Esophagus squamous epithelium (tissue), 5 donors: ENCODE results near the gene SYT1. TPM values are rescaled to one million over a fixed set of nuclear protein-coding genes. Genes with fewer than 3 reads are reported as not detected.

ENCODE experiments used
- DNase-seq: peaks from one replicate; lab custom pipeline; 2025; lab: John Stamatoyannopoulos, UW
- H3K27ac ChIP-seq, 4 donors: fragments of 200-600 bp; sonication (generic); one replicate each; pipeline ENCODE4 v1.5.1; 2016 to 2019; ENCODE audit warnings: mild to moderate bottlenecking in 1 of 4
- H3K27me3 ChIP-seq, 4 donors: fragments of 200-600 bp; sonication (generic); 1 replicate in 3 of 4; 2 replicates in 1 of 4; pipeline versions ENCODE4 v1.5.1 to v1.6.0; 2017 to 2021; ENCODE audit warnings: antibody characterized with exemption in 1 of 4
- H3K36me3 ChIP-seq, 3 donors: fragments of 200-600 bp; sonication (generic); one replicate each; pipeline ENCODE4 v1.5.1; 2016 to 2019
- H3K4me1 ChIP-seq, 3 donors: fragments of 200-600 bp; sonication (generic); one replicate each; pipeline ENCODE4 v1.5.1; 2017 to 2019
- H3K4me3 ChIP-seq, 4 donors: fragments of 200-600 bp; sonication (generic); 1 replicate in 3 of 4; 2 replicates in 1 of 4; pipeline ENCODE4 v1.5.1; 2016 to 2019; ENCODE audit warnings: mild to moderate bottlenecking in 2 of 4, moderate library complexity in 1 of 4
- H3K9me3 ChIP-seq, 3 donors: fragments of 200-600 bp; sonication (generic); one replicate each; pipeline ENCODE4 v1.5.1; 2016 to 2019
- POLR2A ChIP-seq, 4 donors: fragments of 450-650 bp; IDR thresholded peaks; one replicate each; pipeline ENCODE4 v1.6.1; 2017; ENCODE audit warnings: antibody characterized with exemption in 4 of 4, mild to moderate bottlenecking in 4 of 4, moderate library complexity in 3 of 4
- WGBS, 2 donors: methylation state at CpG; one replicate each; pipeline ENCODE4 v1.1.5; 2018; 5-methylcytosine and 5-hydroxymethylcytosine counted together
- intact Hi-C: fragments of 100-400 bp; cut with DNase I; formaldehyde crosslinking; loops from one replicate; pipeline ENCODE4 v1.15.0; 2022
- total RNA-seq, 4 donors: library from RNA; depleted of rRNA; stranded (reverse); fragments of >200 nt; gene quantifications; one replicate each; pipeline ENCODE4 v1.1.0, GENCODE V29; 2016
- TF ChIP-seq, protein P1 (sequence below), 6 experiments: fragments of 450-650 bp in 4 of 6; fragments of 200-600 bp in 2 of 6; sonication (generic) in 2 of 6; IDR thresholded peaks; one replicate each; pipeline ENCODE4 v1.5.1; 2016 to 2019; ENCODE audit warnings: antibody characterized with exemption in 6 of 6, mild to moderate bottlenecking in 4 of 6, moderate library complexity in 4 of 6
- donor health status: DM: yes; HTN: yes; CAD: no.

The SYT1 gene
- total RNA-seq, 4 donors from 2014 or later, result 0.26 to 2.7 TPM; not detected in 2

DNA sequence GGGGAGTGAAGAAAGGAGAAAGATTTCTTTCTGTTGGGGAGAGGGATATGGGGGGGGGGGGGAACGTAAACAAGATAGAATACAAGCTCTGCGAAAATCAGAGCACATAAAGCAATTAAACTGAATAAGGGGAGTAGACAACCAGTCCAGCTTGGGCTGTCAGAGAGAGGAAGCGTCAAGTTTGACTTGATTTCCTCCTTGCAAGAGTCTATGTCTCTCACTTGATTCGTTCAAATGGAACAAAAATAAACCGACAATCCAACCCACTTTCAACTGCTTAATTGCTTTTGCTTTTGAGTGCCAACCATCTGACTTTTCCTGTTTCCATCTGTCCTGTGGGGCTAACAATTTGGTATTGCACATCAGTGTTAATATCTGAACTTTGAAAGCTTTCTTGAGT, 942 bp downstream of the SYT1 start:
- Histone ChIP-seq H3K36me3 (no peaks in the 10 kb centered on the region), H3K27ac (no peak overlapping the region), H3K9me3 (no peaks in the 10 kb centered on the region), H3K27me3 (peaks cover 0 to 34% (median 0%) of the 10 kb centered on the region in 4 donors), H3K4me1 (peaks cover 0 to 23% (median 4%) of the 10 kb centered on the region in 3 donors), H3K4me3 (peak overlapping the region in 1 of 4 donors; percentile 65)
- 26 to 38% methylated on average over 5 of the region's 5 CpGs for WGBS, 2 donors
- intact Hi-C loops, result no loop called here
- TF ChIP-seq, protein P1, sequence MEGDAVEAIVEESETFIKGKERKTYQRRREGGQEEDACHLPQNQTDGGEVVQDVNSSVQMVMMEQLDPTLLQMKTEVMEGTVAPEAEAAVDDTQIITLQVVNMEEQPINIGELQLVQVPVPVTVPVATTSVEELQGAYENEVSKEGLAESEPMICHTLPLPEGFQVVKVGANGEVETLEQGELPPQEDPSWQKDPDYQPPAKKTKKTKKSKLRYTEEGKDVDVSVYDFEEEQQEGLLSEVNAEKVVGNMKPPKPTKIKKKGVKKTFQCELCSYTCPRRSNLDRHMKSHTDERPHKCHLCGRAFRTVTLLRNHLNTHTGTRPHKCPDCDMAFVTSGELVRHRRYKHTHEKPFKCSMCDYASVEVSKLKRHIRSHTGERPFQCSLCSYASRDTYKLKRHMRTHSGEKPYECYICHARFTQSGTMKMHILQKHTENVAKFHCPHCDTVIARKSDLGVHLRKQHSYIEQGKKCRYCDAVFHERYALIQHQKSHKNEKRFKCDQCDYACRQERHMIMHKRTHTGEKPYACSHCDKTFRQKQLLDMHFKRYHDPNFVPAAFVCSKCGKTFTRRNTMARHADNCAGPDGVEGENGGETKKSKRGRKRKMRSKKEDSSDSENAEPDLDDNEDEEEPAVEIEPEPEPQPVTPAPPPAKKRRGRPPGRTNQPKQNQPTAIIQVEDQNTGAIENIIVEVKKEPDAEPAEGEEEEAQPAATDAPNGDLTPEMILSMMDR (IDR thresholded peaks at IDR 0.05), result no peak
- no peak for DNase-seq

DNA sequence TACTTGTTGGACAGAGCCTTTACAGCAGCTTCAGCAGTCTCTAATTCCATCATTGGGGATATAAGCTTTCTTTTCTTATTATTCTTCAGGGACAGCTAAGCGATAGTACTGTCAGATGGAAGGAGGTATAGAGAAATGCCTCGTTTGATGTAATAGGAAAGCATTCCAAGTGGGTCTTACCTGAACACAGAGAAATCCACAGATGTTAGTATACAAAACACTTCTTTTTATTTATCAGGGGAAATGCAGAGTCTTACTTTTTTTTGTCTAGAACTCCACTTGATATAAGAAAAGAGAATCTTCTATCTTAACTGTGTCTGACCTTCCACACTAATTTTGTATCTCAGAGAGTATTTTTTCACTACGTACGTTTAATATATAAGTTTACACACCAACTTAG, 1.9 kb downstream of the SYT1 start:
- H3K27me3 ChIP-seq, result peaks cover 0 to 34% (median 0%) of the 10 kb centered on the region in 4 donors
- intact Hi-C loops, result no loop called here
- peaks cover 0 to 23% (median 4%) of the 10 kb centered on the region in 3 donors for H3K4me1 ChIP-seq
- no peaks in the 10 kb centered on the region for H3K36me3 ChIP-seq
- DNase-seq, result no peak
- 80 to 85% methylated on average over 4 of the region's 4 CpGs for WGBS, 2 donors
- H3K4me3 ChIP-seq, result no peak overlapping the region
- no peaks in the 10 kb centered on the region for H3K9me3 ChIP-seq
- no peak overlapping the region for H3K27ac ChIP-seq
- TF ChIP-seq, protein P1 (IDR thresholded peaks at IDR 0.05), result no peak
- TF ChIP-seq POLR2A (IDR thresholded peaks at IDR 0.05), result no peak

DNA sequence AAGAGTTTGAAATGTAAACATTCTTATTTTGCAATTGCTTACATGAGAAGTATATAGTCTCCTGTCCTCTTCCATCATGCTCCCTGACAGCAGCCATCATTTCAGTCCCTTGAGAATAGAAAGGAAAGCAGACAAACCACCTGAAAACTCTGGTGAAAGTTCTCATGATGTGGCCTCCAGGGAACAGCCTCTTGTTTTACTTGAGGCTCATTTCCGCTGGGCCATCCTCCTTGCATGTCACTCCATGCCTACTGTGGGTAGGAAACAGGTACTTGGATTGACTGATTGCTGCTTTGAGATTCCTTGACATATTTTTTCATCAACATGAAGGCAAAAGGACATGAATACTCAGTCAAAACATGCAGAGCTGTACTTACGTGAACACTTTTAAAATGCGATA, 6.0 kb downstream of the SYT1 start:
- H3K4me1 ChIP-seq, result no peaks in the 10 kb centered on the region
- DNase-seq, result no peak
- no peak overlapping the region for H3K4me3 ChIP-seq
- H3K9me3 ChIP-seq, result no peaks in the 10 kb centered on the region
- TF ChIP-seq, protein P1 (IDR thresholded peaks at IDR 0.05), result no peak
- no peak for TF ChIP-seq POLR2A (IDR thresholded peaks at IDR 0.05)
- peaks cover 0 to 1% (median 0%) of the 10 kb centered on the region in 4 donors for H3K27me3 ChIP-seq
- no peaks in the 10 kb centered on the region for H3K36me3 ChIP-seq
- WGBS, 2 donors, result 87 to 91% methylated on average over 3 of the region's 3 CpGs
- intact Hi-C loops, result no loop called here
- no peak overlapping the region for H3K27ac ChIP-seq

DNA sequence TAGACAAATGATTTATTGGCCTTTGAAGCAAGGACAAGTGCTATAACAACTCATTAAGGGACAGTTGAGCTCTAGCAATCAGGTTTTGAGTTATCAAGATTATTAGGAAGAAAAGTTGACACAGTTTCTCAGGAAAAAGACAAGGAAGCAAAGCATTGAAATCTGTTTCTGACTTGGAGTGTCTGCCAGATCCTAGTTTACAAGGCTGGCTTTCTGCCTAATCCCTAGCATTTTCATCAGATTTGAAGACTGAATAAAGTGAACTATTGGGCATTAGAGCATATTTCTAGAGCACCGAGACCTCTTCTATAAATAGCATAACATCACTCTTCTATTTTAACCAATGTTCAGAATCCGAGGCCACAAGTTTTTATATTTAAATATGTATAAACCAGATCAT, 7.0 kb downstream of the SYT1 start:
- WGBS, 2 donors, result 15 to 34% methylated on average over 2 of the region's 2 CpGs

DNA sequence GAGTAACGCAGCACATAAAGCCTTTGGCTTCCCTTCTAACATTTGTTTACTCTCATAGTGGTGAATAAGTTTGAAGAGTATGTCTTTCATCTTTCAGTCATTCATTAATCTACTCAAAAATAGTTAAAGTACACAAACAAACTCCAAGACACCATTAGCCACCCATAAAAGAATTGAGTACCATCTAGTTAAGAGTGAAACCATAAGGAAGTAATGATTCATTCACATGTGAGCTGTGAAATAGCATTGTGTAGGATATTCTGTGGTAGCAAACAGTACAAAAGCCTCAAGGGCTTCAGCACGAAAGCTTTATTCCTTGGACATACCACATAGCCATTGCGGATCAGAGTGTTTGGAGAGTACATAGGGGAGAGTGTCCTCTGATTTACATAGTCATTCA, 13.9 kb downstream of the SYT1 start:
- TF ChIP-seq, protein P1 (IDR thresholded peaks at IDR 0.05), result no peak
- TF ChIP-seq POLR2A (IDR thresholded peaks at IDR 0.05), result no peak
- no peak for DNase-seq

More for the DNA sequence above, 7.0 kb downstream of the SYT1 start:
- no peak for TF ChIP-seq POLR2A (IDR thresholded peaks at IDR 0.05)
- TF ChIP-seq, protein P1 (IDR thresholded peaks at IDR 0.05), result no peak
- Histone ChIP-seq H3K4me1 (no peaks in the 10 kb centered on the region), H3K9me3 (no peaks in the 10 kb centered on the region), H3K36me3 (no peaks in the 10 kb centered on the region), H3K27me3 (no peaks in the 10 kb centered on the region), H3K27ac (no peak overlapping the region), H3K4me3 (no peak overlapping the region)
- intact Hi-C loops, result no loop called here
- DNase-seq, result no peak

More for the DNA sequence above, 13.9 kb downstream of the SYT1 start:
- Histone ChIP-seq H3K9me3 (no peaks in the 10 kb centered on the region), H3K27ac (no peak overlapping the region), H3K4me1 (no peaks in the 10 kb centered on the region), H3K36me3 (no peaks in the 10 kb centered on the region), H3K27me3 (no peaks in the 10 kb centered on the region), H3K4me3 (no peak overlapping the region)
- intact Hi-C loops, result no loop called here
- WGBS, 2 donors, result 90 to 91% methylated on average over 3 of the region's 3 CpGs
